Smooth muscle cell of the brain vasculature (primary cell): ENCODE results near the gene PRDM1.

Experiments
- DNase-seq: peaks from one replicate; pipeline ENCODE4 v3.0.0-alpha.2; 2012; ENCODE audit warnings: low read depth, low spot score

The PRDM1 gene

GRCh38 chr6:106116125-106116832 is 30.1 kb downstream of the PRDM1 start:
- DNase-seq: no peak

GRCh38 chr6:106117579-106117978 is 31.4 kb downstream of the PRDM1 start:
- DNase-seq: no peak

GRCh38 chr6:106118835-106119431 is 32.8 kb downstream of the PRDM1 start:
- DNase-seq: no peak

GRCh38 chr6:106119546-106119945 is 33.4 kb downstream of the PRDM1 start:
- no peak for DNase-seq

- no peak for DNase-seq
These were observed 33.9 kb downstream of the PRDM1 start for GRCh38 chr6:106120006-106120405.

GRCh38 chr6:106120406-106120805 is 34.3 kb downstream of the PRDM1 start:
- no peak for DNase-seq

GRCh38 chr6:106122306-106122918 is 36.3 kb downstream of the PRDM1 start:
- DNase-seq: no peak

- DNase-seq: no peak
These were observed 37.0 kb downstream of the PRDM1 start for GRCh38 chr6:106122938-106123656.

GRCh38 chr6:106124015-106124414 is 37.9 kb downstream of the PRDM1 start:
- DNase-seq: no peak

GRCh38 chr6:106124437-106125430 is 38.6 kb downstream of the PRDM1 start:
- no peak for DNase-seq

- DNase-seq: no peak
These were observed 39.8 kb downstream of the PRDM1 start for GRCh38 chr6:106125925-106126435.

- no peak for DNase-seq
These were observed 40.3 kb downstream of the PRDM1 start for GRCh38 chr6:106126482-106126881.

GRCh38 chr6:106128981-106129781 is 43.0 kb downstream of the PRDM1 start:
- no peak for DNase-seq

GRCh38 chr6:106132153-106132698 is 46.1 kb downstream of the PRDM1 start:
- no peak for DNase-seq

- no peak for DNase-seq
These were observed 46.9 kb downstream of the PRDM1 start for GRCh38 chr6:106133040-106133439.

- no peak for DNase-seq
These were observed 48.1 kb downstream of the PRDM1 start for GRCh38 chr6:106134087-106134770.

GRCh38 chr6:106134906-106135634 is 48.9 kb downstream of the PRDM1 start:
- DNase-seq: no peak

- no peak for DNase-seq
These were observed 49.9 kb downstream of the PRDM1 start for GRCh38 chr6:106135911-106136571.
